ENCODE data around the gene GPX4. TPM values are rescaled to one million over a fixed set of nuclear protein-coding genes. Genes with fewer than 3 reads are reported as not detected.

Gene GPX4
- total and polyA plus RNA-seq, 2 donors (not counting 3 experiments of a cell fraction or from before 2014, with no cell fraction given) = 469 to 1,136 TPM

DNA sequence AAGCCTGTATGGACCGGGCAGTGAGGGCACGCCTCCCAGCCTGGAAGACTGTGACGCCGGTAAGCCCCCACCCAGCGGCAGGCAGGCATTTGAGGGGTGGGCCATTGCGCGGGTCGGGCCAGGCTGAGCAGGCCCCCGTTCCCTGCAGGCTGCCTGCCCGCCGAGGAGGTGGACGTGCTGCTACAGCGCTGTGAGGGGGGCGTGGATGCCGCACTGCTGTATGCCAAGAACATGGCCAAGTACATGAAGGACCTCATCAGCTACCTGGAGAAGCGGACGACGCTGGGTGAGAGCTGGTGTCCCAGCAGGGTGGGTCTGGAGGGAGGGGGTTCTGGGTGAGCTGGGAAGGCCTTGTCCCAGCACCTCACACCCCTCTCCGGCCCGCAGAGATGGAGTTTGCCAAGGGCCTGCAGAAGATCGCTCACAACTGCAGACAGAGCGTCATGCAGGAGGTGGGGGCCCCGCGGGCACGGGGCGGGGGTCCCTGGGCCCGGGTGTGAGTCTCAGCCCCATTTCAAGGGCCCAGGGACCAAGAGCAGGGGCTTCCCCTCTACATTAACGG is 29.8 kb upstream of the GPX4 start:
- BruUV-seq (replicated peaks) = no TSS peak
- FAIRE-seq (no peak), DNase-seq (ENCODE audit: low read depth, low spot score) (no peak)
- ChIA-PET CTCF (interaction anchor here (1.9 kb wide), 1 partner anchor 9 kb away, joined by 13 read pairs; no protein-coding TSS in a partner anchor), POLR2A (no interaction called here)
- H3K79me2 ChIP-seq (ENCODE audit: control insufficient read depth, insufficient read depth, low read length) = no peaks in the 10 kb centered on the region
- no peak for TF ChIP-seq POLR2A (IDR thresholded peaks at IDR 0.05; ENCODE audit: low read depth, low read length)
- TF ChIP-seq, protein P1, sequence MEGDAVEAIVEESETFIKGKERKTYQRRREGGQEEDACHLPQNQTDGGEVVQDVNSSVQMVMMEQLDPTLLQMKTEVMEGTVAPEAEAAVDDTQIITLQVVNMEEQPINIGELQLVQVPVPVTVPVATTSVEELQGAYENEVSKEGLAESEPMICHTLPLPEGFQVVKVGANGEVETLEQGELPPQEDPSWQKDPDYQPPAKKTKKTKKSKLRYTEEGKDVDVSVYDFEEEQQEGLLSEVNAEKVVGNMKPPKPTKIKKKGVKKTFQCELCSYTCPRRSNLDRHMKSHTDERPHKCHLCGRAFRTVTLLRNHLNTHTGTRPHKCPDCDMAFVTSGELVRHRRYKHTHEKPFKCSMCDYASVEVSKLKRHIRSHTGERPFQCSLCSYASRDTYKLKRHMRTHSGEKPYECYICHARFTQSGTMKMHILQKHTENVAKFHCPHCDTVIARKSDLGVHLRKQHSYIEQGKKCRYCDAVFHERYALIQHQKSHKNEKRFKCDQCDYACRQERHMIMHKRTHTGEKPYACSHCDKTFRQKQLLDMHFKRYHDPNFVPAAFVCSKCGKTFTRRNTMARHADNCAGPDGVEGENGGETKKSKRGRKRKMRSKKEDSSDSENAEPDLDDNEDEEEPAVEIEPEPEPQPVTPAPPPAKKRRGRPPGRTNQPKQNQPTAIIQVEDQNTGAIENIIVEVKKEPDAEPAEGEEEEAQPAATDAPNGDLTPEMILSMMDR (IDR thresholded peaks at IDR 0.05; ENCODE audit: extremely low read depth in 1 of 2, insufficient read depth in 1 of 2, low read depth in 1 of 2, low read length in 2 of 2) = no peak
- TF ChIP-seq FOS (IDR thresholded peaks at IDR 0.05; ENCODE audit: borderline replicate concordance, insufficient read depth, low read length) = no peak
- no peak for TF ChIP-seq POLR2AphosphoS5 (IDR thresholded peaks at IDR 0.05; ENCODE audit: insufficient read depth, low read depth, low read length)
- TF ChIP-seq, protein P2, sequence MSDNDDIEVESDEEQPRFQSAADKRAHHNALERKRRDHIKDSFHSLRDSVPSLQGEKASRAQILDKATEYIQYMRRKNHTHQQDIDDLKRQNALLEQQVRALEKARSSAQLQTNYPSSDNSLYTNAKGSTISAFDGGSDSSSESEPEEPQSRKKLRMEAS (IDR thresholded peaks at IDR 0.05; ENCODE audit: insufficient read depth, insufficient read length) = no peak
- no peak for TF ChIP-seq EZH2 (IDR thresholded peaks at IDR 0.05; ENCODE audit: borderline replicate concordance, low read depth, low read length, severe bottlenecking)
- no peak for TF ChIP-seq JUN (IDR thresholded peaks at IDR 0.05; ENCODE audit: borderline replicate concordance, insufficient read depth, insufficient read length, low read depth)
- no peak for TF ChIP-seq MYC (IDR thresholded peaks at IDR 0.05; ENCODE audit: low read depth, low read length)
- TF ChIP-seq GATA2 (IDR thresholded peaks at IDR 0.05; ENCODE audit: insufficient read depth, insufficient read length, low read depth, low read length) = no peak
- no peak overlapping the region for H2AFZ ChIP-seq (ENCODE audit: low read depth, low read length)
- H3K27me3 ChIP-seq (ENCODE audit: control insufficient read depth in 2 of 2, insufficient read depth in 2 of 2, low read length in 2 of 2) = no peaks in the 10 kb centered on the region
- H3K9me1 ChIP-seq (replicated peaks; ENCODE audit: control insufficient read depth, extremely low read depth, insufficient read depth, low read length) = no peaks in the 10 kb centered on the region
- no peak overlapping the region for H3K27ac ChIP-seq (ENCODE audit: insufficient read depth, low read depth, low read length)
- H4K20me1 ChIP-seq (replicated peaks; ENCODE audit: control insufficient read depth, extremely low read depth, insufficient read depth, low read length) = no peaks in the 10 kb centered on the region
- H3K9ac ChIP-seq (replicated peaks; ENCODE audit: extremely low read depth, insufficient read depth, low read length) = no peak overlapping the region
- H3K36me3 ChIP-seq (ENCODE audit: control insufficient read depth in 2 of 2, extremely low read depth in 1 of 2, insufficient read depth in 2 of 2, low read length in 2 of 2) = no peaks in the 10 kb centered on the region
- no peaks in the 10 kb centered on the region for H3K9me3 ChIP-seq (replicated peaks; ENCODE audit: control insufficient read depth, insufficient read depth, low read length)
- dilution Hi-C loops (cut with MboI; ENCODE audit: extremely low pct_ligation_motif_present, low sequenced_read_pairs) = no loop called here
- intact Hi-C loops (cut with micrococcal nuclease) = no loop called here
- H3K4me2 ChIP-seq (ENCODE audit: insufficient read depth, low read length) = no peak overlapping the region
- H3K4me3 ChIP-seq (replicated peaks in 1 of 3; ENCODE audit: insufficient read depth in 1 of 3, low read depth in 1 of 3, low read length in 3 of 3) = no peak overlapping the region
- H3K4me1 ChIP-seq (ENCODE audit: control insufficient read depth, extremely low read depth, insufficient read depth, low read length) = peaks cover 11% of the 10 kb centered on the region

Measured in endothelial cell of umbilical vein (primary cell).